H1 (cell line): ENCODE results near the gene OS9. TPM values are rescaled to one million over a fixed set of nuclear protein-coding genes. Genes with fewer than 3 reads are reported as not detected.

ENCODE experiments used
- ATF2 ChIP-seq: IDR thresholded peaks from 2 replicates; pipeline ENCODE4 v1.6.1; 2012; ENCODE audit warnings: low read length, inconsistent platforms
- BCL11A ChIP-seq, 2 experiments: IDR thresholded peaks; one replicate each; pipeline ENCODE4 v1.6.1; 2011; ENCODE audit warnings: low read depth in 2 of 2, low read length in 2 of 2, mild to moderate bottlenecking in 2 of 2
- CREB1 ChIP-seq: IDR thresholded peaks from 2 replicates; pipeline ENCODE4 v1.6.1; 2012; ENCODE audit warnings: inconsistent platforms
- HDAC6 ChIP-seq: IDR thresholded peaks from one replicate; pipeline ENCODE4 v1.7.1; 2012; ENCODE audit warnings: low read depth, mild to moderate bottlenecking, inconsistent platforms, low read length, moderate library complexity
- JUND ChIP-seq: IDR thresholded peaks from 2 replicates; pipeline ENCODE4 v1.6.1; 2011; ENCODE audit warnings: mild to moderate bottlenecking, improper control_type of control experiment, low read length
- KDM5A ChIP-seq: fragments of 200-600 bp; IDR thresholded peaks from 2 replicates; pipeline ENCODE4 v1.7.1; 2012; ENCODE audit warnings: mild to moderate bottlenecking, low read length, inconsistent platforms, mixed read lengths
- MAFK ChIP-seq: IDR thresholded peaks from 2 replicates; pipeline ENCODE4 v1.6.1; 2012; ENCODE audit warnings: low read depth, mild to moderate bottlenecking, improper control_type of control experiment, low read length
- NANOG ChIP-seq: IDR thresholded peaks from 2 replicates; pipeline ENCODE4 v1.6.1; 2011; ENCODE audit warnings: low read length, low read depth, mild to moderate bottlenecking, inconsistent platforms; ENCODE audit not compliant: insufficient read depth, poor library complexity, severe bottlenecking
- PHF8 ChIP-seq: fragments of 200-600 bp; sonication (generic); conservative IDR thresholded peaks from 2 replicates; pipeline ENCODE4 v1.7.1; 2012; ENCODE audit warnings: low read depth, mild to moderate bottlenecking, inconsistent platforms, low read length, moderate library complexity
- RBBP5 ChIP-seq: IDR thresholded peaks from 2 replicates; pipeline ENCODE4 v1.7.1; 2012; ENCODE audit warnings: low read depth, mild to moderate bottlenecking, inconsistent platforms, low read length, moderate library complexity, borderline replicate concordance
- SAP30 ChIP-seq: fragments of 300-600 bp; sonication (generic); IDR thresholded peaks from 2 replicates; pipeline ENCODE4 v1.7.1; 2012; ENCODE audit warnings: low read length, moderate library complexity, mild to moderate bottlenecking, inconsistent platforms; ENCODE audit not compliant: insufficient read depth, insufficient replicate concordance
- SIRT6 ChIP-seq: IDR thresholded peaks from one replicate; pipeline ENCODE4 v1.7.1; 2012; ENCODE audit warnings: low read length, inconsistent platforms
- SIX5 ChIP-seq: IDR thresholded peaks from 2 replicates; pipeline ENCODE4 v1.6.1; 2011; ENCODE audit warnings: mild to moderate bottlenecking, low read depth, low read length
- SP1 ChIP-seq: IDR thresholded peaks from 2 replicates; pipeline ENCODE4 v1.6.1; 2011; ENCODE audit warnings: low read depth, low read length
- SRF ChIP-seq: IDR thresholded peaks from 2 replicates; pipeline ENCODE4 v1.6.1; 2011; ENCODE audit warnings: mild to moderate bottlenecking, low read depth, low read length, moderate library complexity
- TAF1 ChIP-seq: IDR thresholded peaks from 2 replicates; pipeline ENCODE4 v1.6.1; 2011; ENCODE audit warnings: mild to moderate bottlenecking, low read depth, low read length
- TEAD4 ChIP-seq: IDR thresholded peaks from 2 replicates; pipeline ENCODE4 v1.6.1; 2012; ENCODE audit warnings: low read depth, low read length, inconsistent platforms, mixed read lengths
- USF2 ChIP-seq: IDR thresholded peaks from 2 replicates; pipeline ENCODE4 v1.6.1; 2011; ENCODE audit warnings: low read length, improper control_type of control experiment
- YY1 ChIP-seq: IDR thresholded peaks from 2 replicates; pipeline ENCODE4 v1.6.1; 2011; ENCODE audit warnings: low read depth, mild to moderate bottlenecking, low read length
- polyA plus RNA-seq, 7 experiments: library from polyadenylated mRNA; depleted of rRNA in 3 of 7; stranded (reverse) in 5 of 7; unstranded in 2 of 7; fragments of >200 nt in 5 of 7; fragments of 200-250 nt in 2 of 7; gene quantifications; 1 replicate in 5 of 7; 2 replicates in 1 of 7; 4 replicates in 1 of 7; pipeline versions ENCODE4 v1.2.1 to v1.2.3, GENCODE V29; 2011 to 2013; ENCODE audit warnings: missing spikeins in 2 of 7, mixed read lengths in 2 of 7
- total RNA-seq: library from RNA; stranded (reverse); fragmentation: NEBNext Ultra II Directional; extraction: Animal tissue kit (Norgen Biotek cat#: 25700); gene quantifications from 2 replicates; pipeline ENCODE4 v1.2.1, GENCODE V29; 2021
- TF ChIP-seq, protein P1 (sequence below): IDR thresholded peaks from 2 replicates; pipeline ENCODE4 v1.6.1; 2012; ENCODE audit warnings: inconsistent platforms
- TF ChIP-seq, protein P2 (sequence below): IDR thresholded peaks from 2 replicates; pipeline ENCODE4 v1.6.1; 2012; ENCODE audit warnings: inconsistent platforms

The OS9 gene
- total and polyA plus RNA-seq, 2 of the 8 experiments (the other 6 are each of a cell fraction or from before 2014, with no cell fraction given), result 71.0 to 108 TPM

DNA sequence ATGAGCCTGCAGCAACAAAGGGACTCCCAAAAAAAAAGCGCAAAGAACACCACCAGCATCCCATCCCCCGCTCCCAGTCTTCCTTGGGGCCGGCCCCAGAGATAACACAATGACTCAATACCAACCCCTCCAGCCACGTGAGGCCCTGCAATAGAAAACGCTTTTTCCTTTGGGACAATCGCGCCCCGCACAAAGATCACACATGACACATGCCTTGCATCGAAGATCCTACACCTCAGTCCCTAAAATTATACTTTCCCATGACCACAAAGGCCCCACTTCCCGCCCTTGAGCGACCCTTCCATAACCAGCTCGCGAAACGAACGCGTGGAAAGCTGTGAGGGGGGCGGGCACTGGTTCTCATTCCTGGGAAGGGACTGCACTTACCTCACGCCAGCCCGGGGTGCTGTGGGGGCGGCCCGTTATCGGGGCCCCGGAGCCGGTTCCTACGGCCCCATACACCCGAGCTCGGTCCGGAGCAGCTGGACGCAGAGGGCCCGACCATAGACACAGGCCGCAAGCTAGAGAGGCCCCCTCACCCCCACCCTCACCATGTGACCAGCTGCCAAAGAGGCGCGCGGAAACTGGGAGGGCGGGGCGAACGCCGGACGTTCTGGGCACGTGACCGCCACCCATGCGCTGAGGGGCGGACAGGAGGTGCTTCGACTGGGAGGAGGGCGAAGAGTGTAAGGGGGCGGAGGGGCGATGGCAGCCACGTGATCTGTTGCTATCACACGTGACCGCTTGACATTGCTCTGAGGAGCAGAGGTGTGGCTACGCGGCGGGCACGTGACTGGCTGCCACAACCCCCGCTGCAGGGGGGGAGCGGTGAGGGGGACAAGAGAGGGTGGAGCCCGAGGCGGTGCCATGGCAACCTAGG is 58.1 kb downstream of the OS9 start, which contains the start of gene CDK4 (continued):
- TF ChIP-seq RBBP5 (no peak), PHF8 (peak; percentile 78), SRF (0 out of 2 replicates have a peak, but pooled peaks have one; percentile 22), MAFK (no peak), ATF2 (no peak), JUND (0 out of 2 replicates have a peak, but pooled peaks have one; percentile 32), TAF1 (peak; percentile 86), SP1 (peak; percentile 75; the same call in 1 of the 2 replicates), NANOG (no peak), TEAD4 (no peak), HDAC6 (no peak), USF2 (peak; percentile 100), BCL11A (IDR thresholded peaks at IDR 0.05; ENCODE audit: low read depth in 2 of 2, low read length in 2 of 2) (no peak), SIRT6 (no peak), YY1 (peak; percentile 7; the same call in 1 of the 2 replicates), KDM5A (no peak), SIX5 (no peak), SAP30 (peak; percentile 93), CREB1 (peak; percentile 80)
- TF ChIP-seq, protein P1, sequence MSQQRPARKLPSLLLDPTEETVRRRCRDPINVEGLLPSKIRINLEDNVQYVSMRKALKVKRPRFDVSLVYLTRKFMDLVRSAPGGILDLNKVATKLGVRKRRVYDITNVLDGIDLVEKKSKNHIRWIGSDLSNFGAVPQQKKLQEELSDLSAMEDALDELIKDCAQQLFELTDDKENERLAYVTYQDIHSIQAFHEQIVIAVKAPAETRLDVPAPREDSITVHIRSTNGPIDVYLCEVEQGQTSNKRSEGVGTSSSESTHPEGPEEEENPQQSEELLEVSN, result peak; percentile 94
- TF ChIP-seq, protein P2, sequence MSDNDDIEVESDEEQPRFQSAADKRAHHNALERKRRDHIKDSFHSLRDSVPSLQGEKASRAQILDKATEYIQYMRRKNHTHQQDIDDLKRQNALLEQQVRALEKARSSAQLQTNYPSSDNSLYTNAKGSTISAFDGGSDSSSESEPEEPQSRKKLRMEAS, result peak; percentile 99
